Measurements from ENCODE around the gene PLCL2.
"Not testable (repeated sequence)": the region's sequence is repeated elsewhere in the genome, so short reads cannot be mapped to it uniquely, and the experiment has no call there.

PLCL2 gene

GRCh38 chr3:16917980-16918682 lies 33.4 kb downstream of the PLCL2 start:
- no peak for DNase-seq

GRCh38 chr3:16918683-16919025 lies 33.9 kb downstream of the PLCL2 start:
- no peak for DNase-seq

GRCh38 chr3:16923112-16923511 lies 38.4 kb downstream of the PLCL2 start:
- no peak for DNase-seq

DNA sequence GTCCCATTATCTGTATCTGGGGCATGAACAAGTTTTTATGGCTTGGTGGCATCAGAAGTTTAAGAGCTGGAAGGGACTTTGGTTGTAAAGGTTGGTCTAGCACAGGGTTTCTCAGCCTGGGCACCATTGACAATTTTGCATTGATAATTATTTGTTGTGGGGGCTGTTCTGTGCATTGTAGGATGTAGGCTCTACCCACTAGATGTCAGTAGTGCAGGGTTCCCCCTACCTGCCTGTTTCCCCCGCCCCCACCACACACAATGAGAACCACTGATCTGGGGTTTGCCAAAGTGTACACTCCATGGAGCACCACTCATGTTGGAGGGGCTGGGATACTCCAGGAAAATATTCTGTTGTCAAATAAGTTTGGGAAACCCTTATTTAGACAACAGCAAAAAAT lies 42.7 kb downstream of the PLCL2 start:
- no peak for DNase-seq

GRCh38 chr3:16928386-16929132 lies 43.8 kb downstream of the PLCL2 start:
- no peak for DNase-seq

GRCh38 chr3:16929311-16929710 lies 44.6 kb downstream of the PLCL2 start:
- no peak for DNase-seq

- DNase-seq: no peak
Measured at GRCh38 chr3:16932877-16933276, 48.1 kb downstream of the PLCL2 start.

DNA sequence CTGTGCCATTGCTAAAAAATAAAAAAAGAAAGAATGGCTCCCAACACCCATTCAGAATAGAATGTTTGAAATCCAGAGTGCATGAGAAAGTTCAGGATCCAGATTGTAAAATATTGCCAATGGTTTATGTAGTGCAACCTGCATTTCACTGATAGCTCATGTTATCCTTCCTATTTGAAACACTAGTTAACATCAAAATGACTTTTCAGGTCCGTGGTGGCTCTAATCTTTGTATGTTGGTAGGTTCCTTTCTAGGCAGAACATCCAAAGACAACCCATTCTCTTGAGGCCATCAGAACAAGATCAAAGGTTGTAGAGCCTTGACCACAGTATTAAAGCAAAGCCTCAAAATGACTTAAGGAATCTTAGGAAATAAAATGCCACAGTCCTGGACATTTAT lies 51.0 kb downstream of the PLCL2 start:
- no peak for DNase-seq

GRCh38 chr3:16936233-16936632 lies 51.5 kb downstream of the PLCL2 start:
- DNase-seq: no peak

DNA sequence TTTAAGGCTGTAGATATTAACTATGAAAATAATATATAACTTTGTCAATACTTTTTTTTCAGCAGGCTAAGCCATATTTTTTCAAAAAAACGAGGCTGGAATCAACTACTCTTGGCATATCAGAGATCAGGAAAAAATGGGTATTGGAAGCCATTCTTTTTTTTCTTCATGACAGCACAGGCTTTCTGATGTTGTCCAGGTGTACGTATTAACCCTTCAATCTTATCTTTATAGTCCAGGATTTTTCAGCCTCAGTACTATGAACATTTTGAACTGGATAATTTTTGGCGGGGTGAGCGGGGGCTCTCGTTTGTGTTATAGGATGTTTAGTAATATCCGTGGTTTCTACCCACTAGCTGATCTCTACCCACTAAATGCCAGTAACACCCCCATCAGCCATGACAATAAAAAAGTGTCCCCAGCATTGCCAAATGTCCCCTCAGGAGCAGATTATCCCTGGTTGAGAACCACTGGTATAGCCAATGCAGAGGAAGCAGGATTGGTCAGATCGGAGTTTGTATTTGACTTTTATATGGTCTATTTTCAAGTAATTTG lies 52.0 kb downstream of the PLCL2 start:
- no peak for DNase-seq

- DNase-seq: no peak
Measured at GRCh38 chr3:16937326-16937845, 52.6 kb downstream of the PLCL2 start.

DNA sequence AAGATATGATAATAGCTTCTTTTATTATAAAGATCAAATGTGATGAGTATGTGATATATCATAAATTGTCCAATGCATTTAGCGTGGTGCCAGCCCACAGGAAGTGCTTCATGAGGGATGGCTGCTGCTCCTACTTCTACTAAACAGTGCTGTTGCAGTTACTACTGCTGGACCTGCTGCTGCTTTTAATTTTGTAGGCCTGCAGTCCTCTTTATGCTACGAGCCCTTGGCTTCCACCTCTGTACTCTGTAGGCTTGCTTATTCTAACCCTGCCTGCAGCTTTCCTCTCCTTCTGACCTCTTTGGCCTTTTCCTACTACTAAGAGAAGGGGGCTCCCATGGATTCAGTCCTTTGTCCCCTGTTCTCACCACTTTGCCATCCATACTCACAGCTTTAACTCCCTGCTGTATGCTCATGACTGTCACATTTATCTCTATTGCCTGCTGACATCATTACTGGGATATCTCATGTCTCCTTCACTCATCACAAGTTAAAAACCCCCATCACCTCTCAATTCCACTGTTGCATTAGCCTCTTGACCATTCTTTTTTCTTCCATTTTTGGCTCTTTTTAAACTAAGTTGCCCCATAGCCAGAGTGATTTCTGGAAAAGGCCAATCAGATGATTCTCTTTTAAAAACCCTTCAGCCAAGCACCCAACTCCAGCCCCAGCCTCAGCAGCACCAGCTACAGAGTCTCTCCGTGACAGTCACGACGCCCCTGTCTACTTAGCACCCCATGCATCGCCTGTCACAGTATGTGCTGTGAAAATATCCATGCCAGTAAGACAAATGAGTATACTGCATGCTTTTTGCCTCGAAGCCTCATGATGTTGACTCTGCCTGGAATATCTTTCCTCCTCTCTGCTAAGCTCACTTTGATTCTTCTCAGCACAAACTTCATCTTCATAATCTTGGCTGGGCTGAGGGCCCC lies 56.3 kb downstream of the PLCL2 start:
- DNase-seq: no peak

GRCh38 chr3:16942955-16943354 lies 58.2 kb downstream of the PLCL2 start:
- no peak for DNase-seq

- no peak for DNase-seq
Measured at GRCh38 chr3:16943857-16944256, 59.1 kb downstream of the PLCL2 start.

DNA sequence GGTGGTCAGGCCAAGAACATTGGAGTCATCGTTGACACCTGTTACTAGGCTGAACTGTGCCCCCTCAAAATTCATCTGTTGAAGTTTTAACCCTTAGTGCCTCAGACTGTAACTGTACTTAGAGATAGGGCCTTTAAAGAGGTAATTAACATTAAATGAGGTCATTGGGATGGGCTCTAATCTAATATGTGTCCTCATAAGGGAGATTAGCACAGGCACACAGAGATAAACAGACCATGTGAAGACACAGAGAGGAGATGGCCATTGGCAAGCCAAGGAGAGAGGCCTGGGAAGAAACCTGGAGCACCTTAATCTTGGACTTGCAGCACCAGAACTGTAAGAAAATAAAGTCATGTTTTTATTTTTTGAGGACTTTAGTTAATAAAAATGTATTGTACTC lies 59.6 kb downstream of the PLCL2 start:
- no peak for DNase-seq

DNA sequence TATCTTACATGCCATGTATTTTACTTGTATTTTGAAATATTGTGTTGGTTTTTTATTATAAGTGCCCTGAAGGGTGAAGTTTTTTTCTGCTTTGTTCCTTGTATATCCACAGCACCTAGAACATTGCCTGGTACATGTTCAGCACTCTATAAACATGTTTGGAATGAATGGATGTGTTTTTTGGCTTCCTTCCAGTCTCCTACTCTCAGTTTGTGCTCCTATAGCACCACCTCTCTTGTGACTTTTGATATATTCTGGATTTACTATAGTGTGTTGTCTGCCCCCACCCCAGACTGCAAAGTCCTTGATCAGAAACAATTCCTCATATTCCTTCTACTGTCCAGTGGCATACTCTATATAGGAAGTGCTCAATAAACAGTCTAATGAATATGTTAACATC lies 60.6 kb downstream of the PLCL2 start:
- DNase-seq: peak; percentile 39

DNA sequence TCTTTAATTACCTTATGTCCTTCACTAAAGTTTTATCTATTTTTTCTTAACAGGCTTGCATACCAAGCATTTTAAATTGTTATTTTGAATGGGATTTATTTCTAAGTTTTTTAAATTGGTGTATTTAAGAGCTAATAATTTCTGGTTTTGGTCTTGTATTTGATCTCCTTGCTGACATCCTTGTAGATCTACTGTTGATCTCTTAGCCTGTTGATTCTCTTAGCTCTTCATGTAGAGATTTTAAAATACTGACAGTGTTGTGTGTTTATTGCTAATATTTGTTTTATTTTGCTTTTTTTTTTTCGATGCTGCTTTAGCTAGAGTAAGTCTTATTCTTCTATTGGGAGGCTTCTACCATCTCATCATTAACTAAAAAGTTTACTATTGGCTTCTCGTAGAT lies 65.5 kb downstream of the PLCL2 start:
- no peak for DNase-seq

DNA sequence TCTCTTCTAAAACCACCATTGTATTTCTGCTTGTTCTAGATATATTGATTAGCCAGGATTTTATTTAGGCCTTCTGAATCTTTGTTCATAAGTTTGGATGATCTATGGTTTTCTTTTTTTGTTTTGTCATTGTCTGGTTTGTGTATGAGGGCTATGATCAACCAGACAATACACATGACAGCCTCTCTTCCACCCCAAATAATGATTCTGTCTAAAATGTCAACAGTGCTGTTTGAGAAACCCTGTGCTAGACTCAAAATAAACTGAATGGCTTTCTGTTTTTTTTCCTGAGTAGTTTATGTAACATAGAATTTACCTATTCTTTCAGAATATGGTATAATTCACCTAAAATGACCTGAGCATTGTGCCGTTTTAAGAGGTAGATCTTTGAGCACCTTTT lies 66.1 kb downstream of the PLCL2 start:
- DNase-seq: no peak

GRCh38 chr3:16957852-16958251 lies 73.1 kb downstream of the PLCL2 start:
- not testable (repeated sequence) for DNase-seq

GRCh38 chr3:16960125-16960524 lies 75.4 kb downstream of the PLCL2 start:
- no peak for DNase-seq

- no peak for DNase-seq
Measured at GRCh38 chr3:16961621-16962205, 77.0 kb downstream of the PLCL2 start.

GRCh38 chr3:16975083-16975482 lies 90.3 kb downstream of the PLCL2 start:
- DNase-seq: no peak

Measured in fibroblast of upper back skin (primary cell).